K562 (cell line): ENCODE measurements around the gene ZNF219. TPM values are rescaled to one million over a fixed set of nuclear protein-coding genes. Genes with fewer than 3 reads are reported as not detected.

Source experiments
- CBX8 ChIP-seq: fragments of 200-600 bp; sonication (generic); IDR thresholded peaks from 2 replicates; pipeline ENCODE4 v1.6.1; 2012; ENCODE audit warnings: borderline replicate concordance, mixed run types, low read depth, mild to moderate bottlenecking, moderate library complexity, mixed read lengths, low read length, control low read depth, inconsistent platforms; ENCODE audit not compliant: poor library complexity, severe bottlenecking; ENCODE audit errors: extremely low read depth
- polyA plus RNA-seq, 8 experiments: library from polyadenylated mRNA; depleted of rRNA in 4 of 8; stranded (reverse) in 5 of 8; unstranded in 3 of 8; fragments of >200 nt; fragmentation: Nextera tagmentation in 2 of 8; fragmentation: Illumina TruSeq in 1 of 8; extraction: Ambion mirVana in 2 of 8; extraction: Trizol in 1 of 8; gene quantifications; 2 replicates each; pipeline versions ENCODE4 v1.2.1 to v1.2.3, GENCODE V29; 2011 to 2014; ENCODE audit warnings: inconsistent platforms in 1 of 8, missing spikeins in 1 of 8
- total RNA-seq, 7 experiments: library from RNA; depleted of rRNA in 6 of 7; stranded (reverse); fragments of >200 nt in 6 of 7; fragmentation: Illumina TruSeq in 2 of 7; extraction: Trizol in 2 of 7; gene quantifications; 2 replicates each; pipeline versions ENCODE4 v1.2.1 to v1.2.3, GENCODE V29; 2011 to 2021; ENCODE audit warnings: low replicate concordance in 1 of 7
- TF ChIP-seq, protein P1 (sequence below): fragments of 450-650 bp; IDR thresholded peaks from 2 replicates; pipeline ENCODE4 v1.6.1; 2016; ENCODE audit warnings: low read depth

ZNF219 gene
- total and polyA plus RNA-seq, 9 of the 15 experiments (the other 6 are each of a cell fraction or from before 2014, with no cell fraction given): 0.29 to 10.6 (median 2.8) TPM

DNA sequence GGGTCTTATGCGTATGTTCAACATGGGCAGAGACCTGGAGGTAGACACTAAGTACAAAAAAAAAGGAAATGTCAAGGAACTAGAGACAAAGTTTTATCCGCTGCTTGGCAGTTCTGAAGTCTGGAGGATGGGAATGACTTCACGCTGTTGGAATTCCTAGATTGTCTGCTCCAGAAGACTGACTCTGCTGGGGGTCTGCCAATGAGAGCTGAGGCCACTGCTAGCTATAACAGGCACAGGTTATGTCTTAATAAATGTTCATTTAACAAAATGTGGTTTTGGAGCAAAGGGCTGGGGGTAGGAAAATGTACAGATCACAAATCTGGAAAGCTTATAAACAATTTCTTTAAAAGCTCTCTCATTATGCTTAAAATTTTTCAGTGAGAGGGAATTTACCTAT lies 35.0 kb downstream of the ZNF219 start (continued):
- TF ChIP-seq, protein P1, sequence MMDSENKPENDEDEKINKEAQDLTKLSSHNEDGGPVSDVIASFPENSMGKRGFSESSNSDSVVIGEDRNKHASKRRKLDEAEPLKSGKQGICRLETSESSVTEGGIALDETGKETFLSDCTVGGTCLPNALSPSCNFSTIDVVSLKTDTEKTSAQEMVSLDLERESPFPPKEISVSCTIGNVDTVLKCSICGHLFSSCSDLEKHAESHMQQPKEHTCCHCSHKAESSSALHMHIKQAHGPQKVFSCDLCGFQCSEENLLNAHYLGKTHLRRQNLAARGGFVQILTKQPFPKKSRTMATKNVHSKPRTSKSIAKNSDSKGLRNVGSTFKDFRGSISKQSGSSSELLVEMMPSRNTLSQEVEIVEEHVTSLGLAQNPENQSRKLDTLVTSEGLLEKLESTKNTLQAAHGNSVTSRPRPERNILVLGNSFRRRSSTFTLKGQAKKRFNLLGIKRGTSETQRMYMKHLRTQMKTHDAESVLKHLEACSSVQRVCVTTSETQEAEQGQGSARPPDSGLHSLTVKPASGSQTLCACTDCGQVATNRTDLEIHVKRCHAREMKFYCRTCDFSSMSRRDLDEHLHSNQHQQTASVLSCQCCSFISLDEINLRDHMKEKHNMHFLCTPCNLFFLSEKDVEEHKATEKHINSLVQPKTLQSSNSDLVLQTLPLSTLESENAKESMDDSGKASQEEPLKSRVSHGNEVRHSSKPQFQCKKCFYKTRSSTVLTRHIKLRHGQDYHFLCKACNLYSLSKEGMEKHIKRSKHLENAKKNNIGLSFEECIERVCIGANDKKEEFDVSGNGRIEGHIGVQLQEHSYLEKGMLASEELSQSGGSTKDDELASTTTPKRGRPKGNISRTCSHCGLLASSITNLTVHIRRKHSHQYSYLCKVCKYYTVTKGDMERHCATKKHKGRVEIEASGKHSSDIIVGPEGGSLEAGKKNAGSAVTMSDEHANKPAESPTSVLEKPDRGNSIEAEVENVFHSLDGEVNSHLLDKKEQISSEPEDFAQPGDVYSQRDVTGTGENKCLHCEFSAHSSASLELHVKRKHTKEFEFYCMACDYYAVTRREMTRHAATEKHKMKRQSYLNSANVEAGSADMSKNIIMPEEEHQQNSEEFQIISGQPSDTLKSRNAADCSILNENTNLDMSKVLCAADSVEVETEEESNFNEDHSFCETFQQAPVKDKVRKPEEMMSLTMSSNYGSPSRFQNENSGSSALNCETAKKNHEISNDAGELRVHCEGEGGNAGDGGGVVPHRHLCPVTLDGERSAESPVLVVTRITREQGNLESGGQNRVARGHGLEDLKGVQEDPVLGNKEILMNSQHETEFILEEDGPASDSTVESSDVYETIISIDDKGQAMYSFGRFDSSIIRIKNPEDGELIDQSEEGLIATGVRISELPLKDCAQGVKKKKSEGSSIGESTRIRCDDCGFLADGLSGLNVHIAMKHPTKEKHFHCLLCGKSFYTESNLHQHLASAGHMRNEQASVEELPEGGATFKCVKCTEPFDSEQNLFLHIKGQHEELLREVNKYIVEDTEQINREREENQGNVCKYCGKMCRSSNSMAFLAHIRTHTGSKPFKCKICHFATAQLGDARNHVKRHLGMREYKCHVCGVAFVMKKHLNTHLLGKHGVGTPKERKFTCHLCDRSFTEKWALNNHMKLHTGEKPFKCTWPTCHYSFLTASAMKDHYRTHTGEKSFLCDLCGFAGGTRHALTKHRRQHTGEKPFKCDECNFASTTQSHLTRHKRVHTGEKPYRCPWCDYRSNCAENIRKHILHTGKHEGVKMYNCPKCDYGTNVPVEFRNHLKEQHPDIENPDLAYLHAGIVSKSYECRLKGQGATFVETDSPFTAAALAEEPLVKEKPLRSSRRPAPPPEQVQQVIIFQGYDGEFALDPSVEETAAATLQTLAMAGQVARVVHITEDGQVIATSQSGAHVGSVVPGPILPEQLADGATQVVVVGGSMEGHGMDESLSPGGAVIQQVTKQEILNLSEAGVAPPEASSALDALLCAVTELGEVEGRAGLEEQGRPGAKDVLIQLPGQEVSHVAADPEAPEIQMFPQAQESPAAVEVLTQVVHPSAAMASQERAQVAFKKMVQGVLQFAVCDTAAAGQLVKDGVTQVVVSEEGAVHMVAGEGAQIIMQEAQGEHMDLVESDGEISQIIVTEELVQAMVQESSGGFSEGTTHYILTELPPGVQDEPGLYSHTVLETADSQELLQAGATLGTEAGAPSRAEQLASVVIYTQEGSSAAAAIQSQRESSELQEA: no peak
- no peak for TF ChIP-seq CBX8
